Suprapubic skin (tissue), 4 donors: ENCODE results near the gene ZBTB6. TPM values are rescaled to one million over a fixed set of nuclear protein-coding genes. Genes with fewer than 3 reads are reported as not detected.

Experiments
- DNase-seq, 2 donors: peaks; one replicate each; pipeline ENCODE4 v3.0.0-alpha.2; 2019; ENCODE audit warnings: low spot score in 2 of 2
- H3K27ac ChIP-seq: fragments of 200-600 bp; sonication (generic); one replicate; pipeline ENCODE4 v1.5.1; 2019
- H3K27me3 ChIP-seq: fragments of 200-600 bp; sonication (generic); one replicate; pipeline ENCODE4 v1.5.1; 2019
- H3K36me3 ChIP-seq: fragments of 200-600 bp; sonication (generic); one replicate; pipeline ENCODE4 v1.5.1; 2019
- H3K4me1 ChIP-seq: fragments of 200-600 bp; sonication (generic); one replicate; pipeline ENCODE4 v1.5.1; 2019
- H3K4me3 ChIP-seq: fragments of 200-600 bp; sonication (generic); one replicate; pipeline ENCODE4 v1.5.1; 2019; ENCODE audit warnings: mild to moderate bottlenecking
- H3K9me3 ChIP-seq: fragments of 200-600 bp; sonication (generic); one replicate; pipeline ENCODE4 v1.5.1; 2019
- CTCF ChIP-seq, 2 donors: fragments of 200-600 bp in 1 of 2; fragments of 450-650 bp in 1 of 2; sonication (generic) in 1 of 2; IDR thresholded peaks; one replicate each; pipeline ENCODE4 v1.5.1; 2016 to 2019; ENCODE audit warnings: antibody characterized with exemption in 2 of 2, mild to moderate bottlenecking in 1 of 2, moderate library complexity in 1 of 2
- EP300 ChIP-seq: sonication (generic); formaldehyde crosslinking; IDR thresholded peaks from one replicate; pipeline ENCODE4 v1.6.1; 2017; ENCODE audit warnings: antibody characterized with exemption
- POLR2A ChIP-seq, 2 donors: fragments of 450-650 bp; IDR thresholded peaks; one replicate each; pipeline ENCODE4 v1.6.1; 2017; ENCODE audit warnings: antibody characterized with exemption in 2 of 2, mild to moderate bottlenecking in 2 of 2, moderate library complexity in 2 of 2
- POLR2AphosphoS5 ChIP-seq, 3 donors: sonication (generic); formaldehyde crosslinking; IDR thresholded peaks; one replicate each; pipeline ENCODE4 v1.6.1; 2017; ENCODE audit warnings: antibody characterized with exemption in 3 of 3
- WGBS: methylation state at CpG from one replicate; pipeline ENCODE4 v1.1.5; 2018; 5-methylcytosine and 5-hydroxymethylcytosine counted together
- total RNA-seq, 4 donors: library from RNA; depleted of rRNA; stranded (reverse); fragments of >200 nt; gene quantifications; one replicate each; pipeline ENCODE4 v1.1.0, GENCODE V29; 2016

The ZBTB6 gene
- total RNA-seq = 1 to 10 TPM; 3.9 to 8.7 (median 6.0) TPM

- under 1% methylated on average over 35 of the region's 35 CpGs for WGBS
- no peaks in the 10 kb centered on the region for H3K9me3 ChIP-seq
These were observed at the start of gene ZBTB6 for GRCh38 chr9:122912964-122913673. ZBTB6 (minus strand) TSS chr9:122913323; CDS start chr9:122912072, 1,251 bp downstream.

GRCh38 chr9:122961139-122961538 lies 48.0 kb upstream of the ZBTB6 start:
- Histone ChIP-seq H3K4me3 (no peak overlapping the region), H3K27ac (no peak overlapping the region), H3K9me3 (no peaks in the 10 kb centered on the region), H3K36me3 (peaks cover 28% of the 10 kb centered on the region), H3K27me3 (no peaks in the 10 kb centered on the region), H3K4me1 (no peaks in the 10 kb centered on the region)
- 97% methylated on average over 1 of the region's 1 CpG for WGBS
- TF ChIP-seq POLR2AphosphoS5 (IDR thresholded peaks at IDR 0.05) (no peak), POLR2A (IDR thresholded peaks at IDR 0.05) (no peak), CTCF (IDR thresholded peaks at IDR 0.05) (no peak), EP300 (no peak)
- DNase-seq = no peak

More at GRCh38 chr9:122912964-122913673, at the start of gene ZBTB6:
- peak within 1 kb of the TSS; percentile 71 for H3K4me3 ChIP-seq
- TF ChIP-seq POLR2AphosphoS5 (IDR thresholded peaks at IDR 0.05) (no peak), POLR2A (IDR thresholded peaks at IDR 0.05) (peak in 1 of 2 donors; percentile 33), EP300 (no peak)
- peaks cover 19% of the 10 kb centered on the region for H3K36me3 ChIP-seq
- peaks cover 16% of the 10 kb centered on the region for H3K4me1 ChIP-seq
- DNase-seq = peak; percentile 79 to 82
- H3K27me3 ChIP-seq = no peaks in the 10 kb centered on the region
- H3K27ac ChIP-seq = peak within 1 kb of the TSS; percentile 85

GRCh38 chr9:122955961-122956360 lies 42.8 kb upstream of the ZBTB6 start:
- peaks cover 16% of the 10 kb centered on the region for H3K4me1 ChIP-seq
- TF ChIP-seq POLR2A (IDR thresholded peaks at IDR 0.05) (no peak), EP300 (no peak), POLR2AphosphoS5 (IDR thresholded peaks at IDR 0.05) (no peak), CTCF (IDR thresholded peaks at IDR 0.05) (no peak)
- H3K9me3 ChIP-seq = no peaks in the 10 kb centered on the region
- H3K36me3 ChIP-seq = peaks cover 17% of the 10 kb centered on the region
- H3K4me3 ChIP-seq = no peak overlapping the region
- no peak for DNase-seq
- no peaks in the 10 kb centered on the region for H3K27me3 ChIP-seq
- H3K27ac ChIP-seq = no peak overlapping the region

GRCh38 chr9:122954253-122954691 lies 41.1 kb upstream of the ZBTB6 start:
- Histone ChIP-seq H3K27ac (no peak overlapping the region), H3K4me1 (peaks cover 16% of the 10 kb centered on the region), H3K4me3 (no peak overlapping the region), H3K27me3 (no peaks in the 10 kb centered on the region), H3K9me3 (no peaks in the 10 kb centered on the region), H3K36me3 (peaks cover 6% of the 10 kb centered on the region)
- TF ChIP-seq POLR2AphosphoS5 (IDR thresholded peaks at IDR 0.05) = no peak
- TF ChIP-seq POLR2A (IDR thresholded peaks at IDR 0.05) = no peak
- TF ChIP-seq CTCF (IDR thresholded peaks at IDR 0.05) = no peak
- no peak for TF ChIP-seq EP300
- DNase-seq = no peak

GRCh38 chr9:122951056-122951455 lies 37.9 kb upstream of the ZBTB6 start:
- TF ChIP-seq EP300 (no peak), POLR2AphosphoS5 (IDR thresholded peaks at IDR 0.05) (no peak), POLR2A (IDR thresholded peaks at IDR 0.05) (no peak), CTCF (IDR thresholded peaks at IDR 0.05) (no peak)
- no peaks in the 10 kb centered on the region for H3K27me3 ChIP-seq
- H3K9me3 ChIP-seq = no peaks in the 10 kb centered on the region
- no peaks in the 10 kb centered on the region for H3K36me3 ChIP-seq
- no peak overlapping the region for H3K4me3 ChIP-seq
- H3K4me1 ChIP-seq = peaks cover 30% of the 10 kb centered on the region
- WGBS = 97% methylated on average over 1 of the region's 1 CpG
- no peak overlapping the region for H3K27ac ChIP-seq
- DNase-seq = no peak
